ENCODE data around the gene RHOT2. TPM values are rescaled to one million over a fixed set of nuclear protein-coding genes. Genes with fewer than 3 reads are reported as not detected.

The RHOT2 gene
- total RNA-seq, 1 experiment from 2014 or later, result 211 TPM

DNA sequence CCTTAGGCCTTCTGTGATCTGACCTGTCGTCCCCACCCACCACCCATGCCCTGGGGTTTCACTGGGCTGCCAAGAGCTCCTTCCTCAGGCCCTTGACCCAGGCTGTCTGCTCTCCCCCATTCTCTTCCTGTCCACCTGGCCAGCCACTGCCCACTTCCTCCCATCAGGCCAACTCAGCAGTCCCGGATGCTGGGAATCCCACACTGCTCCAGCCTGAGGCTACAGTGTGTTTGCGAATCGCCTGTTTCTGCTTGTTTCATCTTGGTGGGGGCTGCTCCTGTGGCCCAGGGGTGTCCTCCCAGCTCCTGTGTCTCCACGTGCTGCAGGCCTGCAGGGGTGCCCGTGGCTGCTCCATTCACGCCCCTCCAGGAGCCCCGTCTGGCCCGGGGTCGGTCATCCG lies 46.1 kb downstream of the RHOT2 start:
- DNase-seq (ENCODE audit: low spot score), result no peak

DNA sequence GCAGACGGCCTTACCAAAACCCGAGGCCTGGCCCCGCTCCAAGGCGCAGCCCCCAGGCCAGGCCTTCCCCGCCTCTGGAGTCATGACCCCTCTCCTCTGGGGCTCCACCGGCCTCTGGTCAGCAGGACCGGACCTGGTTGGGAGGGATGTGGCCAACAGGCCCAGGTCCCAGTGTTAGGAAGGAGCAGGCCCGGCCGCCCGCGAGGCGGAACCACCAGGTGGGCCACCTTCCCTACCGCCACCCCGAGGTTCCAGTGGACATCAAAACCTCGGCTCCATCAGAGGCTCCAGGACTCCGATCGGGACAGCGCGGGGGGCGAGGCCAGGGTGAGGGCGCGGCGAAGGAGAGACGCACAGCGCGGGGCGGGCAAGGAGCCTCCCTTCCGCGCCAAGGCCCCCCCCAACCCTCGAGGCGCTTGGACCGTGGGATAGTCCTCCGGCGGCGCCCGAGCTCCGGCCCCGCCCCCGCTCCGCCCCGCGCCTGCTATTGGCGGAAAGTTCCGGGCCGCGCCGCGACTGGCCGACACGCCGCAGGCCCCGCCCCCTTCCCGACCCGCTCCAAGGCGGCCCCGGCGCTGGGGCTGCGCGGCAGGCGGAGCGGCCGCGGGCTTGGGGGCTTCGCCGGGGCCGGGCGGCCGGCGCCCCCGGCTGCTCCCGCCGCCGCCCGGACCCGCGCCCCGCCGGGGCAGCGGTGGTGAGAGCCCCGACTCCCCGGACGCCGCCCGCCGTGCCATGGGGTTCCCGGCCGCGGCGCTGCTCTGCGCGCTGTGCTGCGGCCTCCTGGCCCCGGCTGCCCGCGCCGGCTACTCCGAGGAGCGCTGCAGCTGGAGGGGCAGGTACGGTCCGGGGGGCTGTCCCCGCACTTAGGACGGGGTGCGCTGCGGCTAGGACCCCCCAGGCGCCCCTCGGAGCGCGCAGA lies 46.9 kb downstream of the RHOT2 start, which contains the start of gene METRN:
Gene METRN (plus strand): TSS at position 561 of the 919 bp plus-strand sequence. CDS start 172 bp downstream, at position 733.
- DNase-seq (ENCODE audit: low spot score), result peak; percentile 80

DNA sequence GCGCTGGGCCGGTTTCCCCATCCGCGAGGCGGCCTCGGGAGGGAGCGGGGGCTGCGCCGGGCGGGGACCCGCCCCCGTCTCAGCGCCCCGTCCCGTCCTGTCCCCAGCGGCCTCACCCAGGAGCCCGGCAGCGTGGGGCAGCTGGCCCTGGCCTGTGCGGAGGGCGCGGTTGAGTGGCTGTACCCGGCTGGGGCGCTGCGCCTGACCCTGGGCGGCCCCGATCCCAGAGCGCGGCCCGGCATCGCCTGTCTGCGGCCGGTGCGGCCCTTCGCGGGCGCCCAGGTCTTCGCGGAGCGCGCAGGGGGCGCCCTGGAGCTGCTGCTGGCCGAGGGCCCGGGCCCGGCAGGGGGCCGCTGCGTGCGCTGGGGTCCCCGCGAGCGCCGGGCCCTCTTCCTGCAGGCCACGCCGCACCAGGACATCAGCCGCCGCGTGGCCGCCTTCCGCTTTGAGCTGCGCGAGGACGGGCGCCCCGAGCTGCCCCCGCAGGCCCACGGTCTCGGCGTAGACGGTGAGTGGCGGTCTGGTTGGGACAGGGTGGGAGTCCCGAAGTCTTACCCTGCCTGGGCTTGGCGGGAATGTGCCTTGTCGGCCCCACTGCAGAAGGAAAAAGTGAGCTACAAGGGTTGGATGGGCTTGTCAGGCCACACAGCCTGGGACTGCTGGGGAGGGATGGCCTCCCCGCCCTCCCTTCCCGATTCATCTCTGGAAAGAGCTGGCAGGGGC lies 47.7 kb downstream of the RHOT2 start:
- no peak for DNase-seq (ENCODE audit: low spot score)

DNA sequence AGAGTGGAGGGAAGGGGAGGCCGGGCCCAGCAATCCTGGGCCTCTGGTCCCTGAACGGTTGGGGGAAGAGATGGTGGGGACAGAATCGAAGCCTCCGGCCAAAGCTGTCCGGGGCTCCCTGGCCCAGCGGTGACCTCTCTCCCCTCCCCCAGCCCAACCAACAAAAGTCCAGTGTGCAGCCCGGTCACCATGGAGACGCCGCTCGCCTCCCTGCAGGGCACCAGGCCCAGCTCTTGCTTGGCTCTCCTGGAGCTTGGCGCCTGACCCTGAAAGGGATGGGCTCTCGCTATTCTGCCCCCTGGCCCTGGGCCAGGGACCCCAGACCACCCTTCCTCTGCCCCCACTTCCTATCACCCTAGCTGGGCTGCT lies 48.3 kb downstream of the RHOT2 start:
- DNase-seq (ENCODE audit: low spot score), result peak; percentile 60

DNA sequence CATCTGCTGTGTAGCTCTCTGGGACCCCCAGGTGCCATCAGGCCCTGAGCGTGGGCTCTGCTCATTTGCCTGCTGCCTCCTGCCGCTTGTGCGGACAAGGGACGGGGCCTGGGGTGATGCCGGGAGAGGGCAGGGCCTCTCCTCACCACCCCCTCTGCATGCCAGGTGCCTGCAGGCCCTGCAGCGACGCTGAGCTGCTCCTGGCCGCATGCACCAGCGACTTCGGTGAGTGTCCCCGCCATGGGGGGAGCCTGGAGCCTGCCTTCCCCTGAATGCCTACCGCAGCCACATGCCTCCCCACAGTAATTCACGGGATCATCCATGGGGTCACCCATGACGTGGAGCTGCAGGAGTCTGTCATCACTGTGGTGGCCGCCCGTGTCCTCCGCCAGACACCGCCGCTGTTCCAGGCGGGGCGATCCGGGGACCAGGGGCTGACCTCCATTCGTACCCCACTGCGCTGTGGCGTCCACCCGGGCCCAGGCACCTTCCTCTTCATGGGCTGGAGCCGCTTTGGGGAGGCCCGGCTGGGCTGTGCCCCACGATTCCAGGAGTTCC lies 48.9 kb downstream of the RHOT2 start:
- DNase-seq (ENCODE audit: low spot score), result no peak

DNA sequence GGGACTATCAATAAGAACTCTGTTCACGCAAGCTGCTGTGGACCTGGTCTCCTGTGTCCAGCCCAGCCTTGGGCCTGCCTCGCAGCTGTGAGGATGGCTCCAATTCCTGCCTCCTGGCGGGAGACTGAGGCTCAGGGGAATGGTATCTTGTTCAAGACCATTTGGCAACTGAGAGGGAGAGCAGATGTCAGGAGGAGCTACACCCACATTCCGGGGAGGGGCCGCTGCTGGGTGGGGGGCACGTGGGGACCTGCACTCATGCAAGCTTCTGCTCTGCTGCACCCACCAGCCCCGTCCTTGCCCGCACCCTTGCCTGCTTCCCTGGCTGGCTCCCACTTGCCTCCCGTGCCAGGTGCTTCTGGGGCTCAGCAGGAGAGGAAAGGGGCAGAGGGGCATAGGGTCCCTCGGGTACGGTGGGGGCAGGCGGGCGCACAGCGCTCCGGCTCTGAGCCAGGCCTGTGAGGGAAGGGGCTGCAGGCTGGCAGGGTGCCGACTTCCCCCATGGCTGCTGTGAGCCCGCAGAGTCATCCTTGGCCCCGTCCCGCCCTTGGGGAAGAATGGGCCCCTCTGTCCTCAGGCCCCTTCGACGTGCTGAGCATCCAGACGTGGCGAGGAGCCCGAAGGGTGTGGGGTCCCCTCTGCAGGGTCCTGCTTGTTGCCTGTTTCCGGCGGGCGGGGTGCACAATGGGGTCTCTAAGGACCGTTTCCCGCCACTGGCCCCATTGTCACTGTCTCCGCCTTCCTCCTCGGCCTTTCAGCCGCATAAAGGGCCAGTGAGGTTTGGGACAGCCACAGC lies 49.7 kb downstream of the RHOT2 start:
- DNase-seq (ENCODE audit: low spot score), result no peak

DNA sequence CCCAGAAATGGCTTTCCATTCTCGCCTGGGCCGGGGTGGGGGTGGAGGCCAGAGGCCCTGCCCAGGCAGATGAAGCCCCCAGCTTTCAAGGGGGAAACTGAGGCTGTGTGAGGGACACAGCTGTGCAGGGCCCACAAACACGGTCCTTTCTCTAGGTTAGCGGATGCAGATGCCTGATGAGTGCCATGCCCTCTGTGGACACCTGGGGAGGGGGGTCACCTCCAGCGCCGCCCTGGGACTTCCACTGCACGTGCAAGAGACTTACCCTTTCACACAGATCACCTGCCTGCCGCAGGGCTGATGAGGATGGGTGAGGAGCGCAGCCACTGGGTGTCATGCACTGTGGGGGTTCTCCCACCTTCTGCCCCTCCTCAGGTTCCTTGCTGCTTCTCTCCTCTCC lies 50.5 kb downstream of the RHOT2 start:
- no peak for DNase-seq (ENCODE audit: low spot score)

DNA sequence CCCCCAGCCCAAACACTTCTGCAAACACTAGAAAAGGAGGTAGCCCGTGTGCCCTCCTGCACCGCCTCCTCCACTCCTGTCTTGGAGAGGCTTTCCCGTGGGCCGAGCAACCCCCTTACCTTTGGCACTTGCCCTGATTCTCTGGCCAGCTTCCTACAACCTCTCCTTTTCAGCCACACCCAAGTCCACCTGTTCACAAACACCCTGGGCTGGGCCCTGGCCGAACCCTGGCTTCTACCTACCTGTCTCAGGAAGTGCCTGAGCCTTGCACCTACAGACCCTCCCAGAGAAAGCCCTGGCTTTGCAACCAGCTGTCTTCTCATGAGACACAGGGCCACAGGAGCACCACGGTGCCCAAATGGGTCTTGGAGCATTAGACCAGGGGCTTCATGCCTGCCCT lies 51.0 kb downstream of the RHOT2 start:
- DNase-seq (ENCODE audit: low spot score), result no peak

DNA sequence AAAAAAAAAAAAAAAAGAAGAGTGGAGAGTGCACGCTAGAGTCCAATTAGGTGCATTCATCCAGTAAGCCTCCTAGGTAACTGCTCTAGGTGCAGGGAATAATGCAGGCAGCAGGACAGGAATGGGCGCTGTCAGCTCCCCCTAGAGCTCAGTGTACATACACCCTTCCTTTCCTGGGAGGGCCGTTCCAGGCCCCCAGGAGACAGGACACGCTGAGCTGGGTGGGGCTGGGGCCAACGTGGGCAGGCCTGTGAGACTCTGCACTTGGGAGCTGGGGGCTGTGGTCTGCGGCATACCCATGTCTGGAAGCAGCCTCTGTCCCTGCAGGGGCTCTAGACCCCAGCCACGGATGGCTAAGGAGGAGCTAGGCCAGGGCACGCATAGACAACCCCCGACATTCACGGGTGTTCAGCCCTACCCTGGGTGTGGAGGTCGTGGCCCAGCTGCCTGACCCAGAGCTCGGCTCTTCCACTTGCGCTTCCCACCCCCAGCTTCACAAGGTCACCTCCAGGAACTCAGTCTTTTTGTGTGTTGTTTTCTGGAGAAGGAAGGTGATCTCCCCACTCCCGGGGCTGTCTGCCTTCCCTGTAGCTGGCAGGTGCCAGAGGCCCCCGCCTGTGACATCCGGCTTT lies 52.0 kb downstream of the RHOT2 start:
- peak; percentile 60 for DNase-seq (ENCODE audit: low spot score)

DNA sequence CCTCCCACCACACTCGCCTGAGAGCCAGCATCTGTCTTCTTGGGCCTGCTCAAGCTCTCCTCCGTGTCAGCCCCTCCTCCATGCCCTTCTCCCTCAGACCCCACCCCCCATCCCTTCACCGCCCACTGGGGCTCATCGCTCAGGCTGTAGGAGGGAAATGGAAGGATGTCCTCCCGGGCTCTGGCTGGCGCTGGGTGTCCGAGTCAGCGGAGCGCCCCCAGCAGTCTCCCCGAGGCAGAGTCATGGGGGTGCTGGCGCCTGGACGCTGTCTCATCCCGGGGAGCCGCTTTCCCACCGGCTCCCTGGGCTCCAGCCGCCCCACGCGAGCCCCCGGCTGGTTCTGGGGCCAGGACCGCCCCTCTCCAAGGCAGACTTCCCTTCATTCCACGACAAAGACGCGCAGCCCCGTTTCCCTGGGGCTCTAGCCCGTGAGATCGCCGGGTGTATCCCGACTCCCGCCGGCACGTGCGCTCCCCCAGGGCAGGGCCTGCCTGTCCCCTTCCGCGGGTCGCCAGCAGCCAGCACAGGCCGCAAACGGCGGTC lies 52.6 kb downstream of the RHOT2 start:
- DNase-seq (ENCODE audit: low spot score), result peak; percentile 36

DNA sequence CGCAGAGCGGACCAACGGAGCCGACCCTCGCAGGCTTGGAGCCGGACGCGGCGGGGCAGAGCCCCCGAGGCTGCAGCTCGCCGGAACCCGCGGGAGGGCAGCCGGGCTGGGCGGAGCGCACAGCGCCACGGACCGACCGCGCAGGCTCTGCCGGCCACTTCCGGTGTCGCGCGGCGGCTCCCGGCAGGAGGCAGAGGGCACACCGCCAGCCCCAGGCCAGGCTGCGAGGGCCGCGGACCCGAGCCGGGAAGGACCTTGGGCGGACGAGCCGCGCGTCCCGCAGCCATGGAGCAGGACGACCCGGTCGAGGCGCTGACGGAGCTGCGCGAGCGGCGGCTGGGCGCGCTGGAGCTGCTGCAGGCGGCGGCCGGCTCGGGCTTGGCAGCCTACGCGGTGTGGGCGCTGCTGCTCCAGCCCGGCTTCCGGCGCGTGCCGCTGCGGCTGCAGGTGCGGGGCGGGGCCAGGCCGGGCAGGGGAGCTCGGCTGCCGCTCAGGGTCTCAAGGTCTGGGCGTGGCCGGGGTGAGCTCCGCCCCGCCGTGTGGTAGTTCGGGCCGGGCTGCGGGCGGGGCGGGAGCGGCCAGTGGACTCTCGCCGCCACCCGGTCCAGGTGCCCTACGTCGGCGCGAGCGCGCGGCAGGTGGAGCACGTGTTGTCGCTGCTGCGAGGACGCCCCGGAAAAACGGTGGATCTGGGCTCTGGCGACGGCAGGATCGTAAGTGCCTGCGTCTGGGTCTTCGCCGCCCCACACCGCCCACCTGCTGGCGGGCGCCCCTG lies 53.2 kb downstream of the RHOT2 start, which contains the start of gene ANTKMT:
Gene ANTKMT (plus strand): TSS at position 157 of the 775 bp plus-strand sequence. CDS start 129 bp downstream, at position 286.
- DNase-seq (ENCODE audit: low spot score), result peak; percentile 92

DNA sequence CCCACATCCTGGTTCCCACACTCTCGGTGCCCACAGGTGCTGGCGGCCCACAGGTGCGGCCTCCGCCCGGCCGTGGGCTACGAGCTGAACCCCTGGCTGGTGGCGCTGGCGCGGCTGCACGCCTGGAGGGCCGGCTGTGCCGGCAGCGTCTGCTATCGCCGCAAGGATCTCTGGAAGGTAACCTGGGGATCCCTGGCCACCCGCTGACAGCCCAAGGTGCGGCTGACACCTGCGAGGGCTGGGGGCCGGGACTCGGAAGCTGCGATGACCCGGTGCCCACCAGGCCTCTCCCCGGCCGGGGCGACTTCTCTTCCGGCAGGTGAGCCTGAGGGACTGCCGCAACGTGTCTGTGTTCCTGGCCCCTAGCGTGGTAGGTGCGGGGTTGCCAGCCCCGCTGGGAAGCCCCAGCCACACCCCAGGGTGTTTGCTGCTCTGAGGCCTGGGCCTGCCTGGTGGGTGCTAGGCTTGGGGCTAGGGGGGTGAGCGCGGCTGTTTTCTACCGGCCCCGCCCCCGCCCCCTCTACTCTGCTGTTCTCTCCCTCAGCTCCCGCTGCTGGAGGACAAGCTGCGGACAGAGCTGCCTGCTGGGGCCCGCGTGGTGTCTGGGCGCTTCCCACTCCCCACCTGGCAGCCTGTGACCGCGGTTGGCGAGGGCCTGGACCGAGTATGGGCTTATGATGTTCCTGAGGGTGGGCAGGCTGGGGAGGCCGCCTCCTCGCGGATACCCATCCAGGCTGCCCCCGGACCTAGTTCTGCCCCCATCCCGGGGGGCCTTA lies 54.0 kb downstream of the RHOT2 start:
- no peak for DNase-seq (ENCODE audit: low spot score)

DNA sequence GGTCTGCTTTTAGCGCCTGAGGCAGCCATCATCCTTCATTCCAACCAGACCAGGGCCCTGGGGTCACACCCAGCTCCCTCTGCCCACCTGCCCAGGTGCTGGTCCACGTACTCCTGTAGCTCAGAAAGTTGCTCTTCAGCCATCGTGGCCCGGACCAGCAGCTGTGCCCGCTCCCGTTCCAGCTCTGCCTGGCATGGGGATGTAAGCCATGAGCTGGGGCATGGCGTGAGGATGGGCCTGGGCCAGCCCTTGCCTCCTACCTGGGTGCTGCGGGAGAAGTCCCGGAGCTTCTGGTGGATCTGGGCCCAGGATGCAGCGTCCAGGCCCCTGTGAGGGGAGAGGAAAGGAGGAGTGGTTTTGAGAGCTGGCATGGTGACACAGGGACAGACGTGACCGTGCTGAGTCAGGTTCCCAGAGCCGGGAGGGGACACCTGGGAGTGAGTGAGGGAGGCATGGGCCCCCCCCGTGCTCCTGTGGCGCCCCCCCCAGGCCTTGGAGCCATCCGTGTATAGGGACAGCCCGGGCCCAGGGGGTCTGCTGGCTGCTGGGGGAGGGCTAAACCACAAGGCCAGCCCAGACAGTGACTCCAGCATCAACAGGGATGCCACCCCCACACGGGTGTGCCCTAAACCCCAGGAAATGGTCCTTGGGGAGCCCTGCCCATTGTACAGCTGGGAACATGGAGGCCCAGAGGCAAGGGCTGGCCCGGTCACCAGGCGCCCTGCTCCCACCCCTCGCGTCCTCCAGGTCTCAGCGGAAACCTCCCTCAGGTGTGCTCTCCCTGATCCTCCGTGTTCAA lies 55.1 kb downstream of the RHOT2 start:
- no peak for DNase-seq (ENCODE audit: low spot score)

DNA sequence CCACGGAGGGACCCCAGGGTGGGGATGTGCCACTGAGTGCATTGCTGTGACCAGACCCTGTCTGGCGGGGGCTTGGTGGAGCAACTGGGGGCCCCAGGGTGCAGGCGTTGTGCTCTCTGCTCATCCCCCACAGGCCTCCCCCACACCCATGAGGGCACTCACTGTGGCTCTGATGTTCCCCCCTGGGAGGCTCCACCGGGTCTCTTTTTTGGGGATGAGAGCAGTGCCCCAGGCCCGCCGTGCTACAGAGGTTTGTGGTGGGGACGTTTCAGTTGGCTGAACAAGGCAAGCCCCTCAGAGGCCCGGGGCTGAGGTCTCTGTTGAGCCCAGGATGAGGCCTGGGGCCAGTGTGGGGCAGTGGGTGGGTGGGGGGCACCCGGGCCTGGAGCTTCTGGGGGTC lies 55.8 kb downstream of the RHOT2 start:
- no peak for DNase-seq (ENCODE audit: low spot score)

Measured in HT-29 (cell line).